ENCODE measurements around the gene IFNA6. TPM values are rescaled to one million over a fixed set of nuclear protein-coding genes. Genes with fewer than 3 reads are reported as not detected.

Gene IFNA6
- total and polyA plus RNA-seq, 3 experiments from 2014 or later, result not detected

GRCh38 chr9:21340735-21341134 is 10.0 kb downstream of the IFNA6 start:
- peaks cover 0 to 7% (median 0%) of the 10 kb centered on the region in 3 donors for H3K36me3 Mint-ChIP-seq
- Histone ChIP-seq H3K4me3 (ENCODE audit: low read length) (no peak overlapping the region), H3K36me3 (ENCODE audit: insufficient read depth, low read length) (no peaks in the 10 kb centered on the region), H3K27ac (ENCODE audit: low read depth, low read length) (no peak overlapping the region), H3K27me3 (ENCODE audit: insufficient read depth, low read length, poor library complexity, severe bottlenecking) (peaks cover 17% of the 10 kb centered on the region), H3K9me3 (ENCODE audit: low read length) (no peaks in the 10 kb centered on the region), H3K4me1 (ENCODE audit: insufficient read depth, low read length) (peaks cover 3% of the 10 kb centered on the region)
- no peak for DNase-seq
- POLR2A ChIA-PET, result no interaction called here
- CTCF ChIA-PET, result interaction anchor here (1.2 to 2.3 kb wide), 2 partner anchors 55 to 448 kb away, joined by 3 to 7 read pairs; no protein-coding TSS in a partner anchor
- H3K9me3 Mint-ChIP-seq, result peaks cover 0 to 6% (median 2%) of the 10 kb centered on the region in 5 donors
- H3K27ac Mint-ChIP-seq, result no peak overlapping the region
- H3K4me1 Mint-ChIP-seq, result peaks cover 6 to 10% (median 10%) of the 10 kb centered on the region in 3 donors
- no peak overlapping the region for H3K4me3 Mint-ChIP-seq
- peaks cover 32 to 55% of the 10 kb centered on the region in 2 donors for H3K27me3 Mint-ChIP-seq

GRCh38 chr9:21336457-21336856 is 14.2 kb downstream of the IFNA6 start:
- H3K27me3 Mint-ChIP-seq, result peaks cover 9 to 12% of the 10 kb centered on the region in 2 donors
- Histone ChIP-seq H3K27ac (ENCODE audit: low read depth, low read length) (no peak overlapping the region), H3K4me1 (ENCODE audit: insufficient read depth, low read length) (peaks cover 36% of the 10 kb centered on the region), H3K9me3 (ENCODE audit: low read length) (no peaks in the 10 kb centered on the region), H3K27me3 (ENCODE audit: insufficient read depth, low read length, poor library complexity, severe bottlenecking) (peaks cover 8% of the 10 kb centered on the region), H3K4me3 (ENCODE audit: low read length) (no peak overlapping the region), H3K36me3 (ENCODE audit: insufficient read depth, low read length) (no peaks in the 10 kb centered on the region)
- H3K4me3 Mint-ChIP-seq, result peak overlapping the region in 6 of 7 donors; percentile 75 to 99 (median 94)
- peaks cover 0 to 5% (median 0%) of the 10 kb centered on the region in 5 donors for H3K9me3 Mint-ChIP-seq
- peak overlapping the region in 7 of 8 donors; percentile 5 to 97 (median 63) for H3K27ac Mint-ChIP-seq
- ChIA-PET POLR2A (no interaction called here), CTCF (interaction anchor here (1.5 to 1.8 kb wide), 2 partner anchors 10 to 59 kb away, joined by 5 read pairs; no protein-coding TSS in a partner anchor)
- DNase-seq, result no peak
- peaks cover 40 to 48% (median 46%) of the 10 kb centered on the region in 3 donors for H3K4me1 Mint-ChIP-seq
- peaks cover 6 to 32% (median 6%) of the 10 kb centered on the region in 3 donors for H3K36me3 Mint-ChIP-seq

DNA sequence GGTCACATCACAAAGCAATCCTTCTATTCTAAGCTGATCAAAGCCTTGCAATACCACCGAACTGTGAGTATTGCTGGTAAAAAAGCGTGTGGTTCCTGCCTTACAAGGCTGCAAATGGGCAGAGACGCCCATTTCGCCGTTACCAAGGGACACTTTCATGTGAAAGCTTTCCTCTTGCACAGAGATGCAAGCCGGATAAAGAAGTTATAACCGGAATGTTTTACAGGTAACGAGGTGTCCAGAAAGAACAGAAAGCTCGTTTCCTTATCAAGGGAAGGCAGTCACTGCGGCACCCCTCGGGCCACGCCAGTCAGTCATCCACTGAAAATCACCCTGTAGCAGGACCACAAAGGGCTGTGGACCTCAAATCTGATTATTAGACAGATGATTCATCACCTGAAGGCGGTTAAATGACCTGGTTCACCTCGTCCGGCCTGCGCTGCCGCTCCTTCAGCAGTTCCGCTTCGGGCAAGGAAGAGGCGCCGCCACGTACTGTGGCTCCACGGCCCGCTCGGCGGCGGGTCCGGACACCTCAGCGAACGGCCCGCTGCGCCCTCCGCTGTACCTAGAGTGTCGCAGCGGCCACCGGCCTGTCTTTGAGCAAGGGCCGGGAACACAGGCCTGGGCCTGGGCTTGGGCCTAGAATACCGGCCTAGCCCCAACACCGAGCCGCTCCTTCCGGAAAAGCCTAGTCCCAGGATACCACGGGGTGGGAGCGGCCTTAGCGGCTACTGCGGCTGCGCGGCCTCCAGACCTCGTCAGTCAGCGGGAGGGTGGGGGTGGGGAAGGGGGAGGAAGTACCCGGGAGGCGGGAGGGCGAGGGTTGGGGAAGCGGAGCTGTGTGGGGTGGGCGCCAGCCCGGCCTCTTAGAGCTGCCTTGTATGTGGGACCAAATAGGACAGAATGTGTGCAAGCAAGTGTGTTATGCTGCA is 15.7 kb downstream of the IFNA6 start, which contains the start of gene KLHL9:
Gene KLHL9 (minus strand): TSS at position 704 of the 932 bp plus-strand sequence. CDS start 545 bp downstream, at position 159.
- POLR2A ChIA-PET, result interaction anchor here (0.6 to 1.3 kb wide), 8 partner anchors 22 to 713 kb away, joined by 3 to 6 read pairs (median 3); partner anchors contain the start of gene MLLT3
- Mint-ChIP-seq H3K4me1 (peaks cover 54 to 63% (median 61%) of the 10 kb centered on the region in 3 donors), H3K36me3 (peaks cover 6 to 41% (median 6%) of the 10 kb centered on the region in 3 donors)

DNA sequence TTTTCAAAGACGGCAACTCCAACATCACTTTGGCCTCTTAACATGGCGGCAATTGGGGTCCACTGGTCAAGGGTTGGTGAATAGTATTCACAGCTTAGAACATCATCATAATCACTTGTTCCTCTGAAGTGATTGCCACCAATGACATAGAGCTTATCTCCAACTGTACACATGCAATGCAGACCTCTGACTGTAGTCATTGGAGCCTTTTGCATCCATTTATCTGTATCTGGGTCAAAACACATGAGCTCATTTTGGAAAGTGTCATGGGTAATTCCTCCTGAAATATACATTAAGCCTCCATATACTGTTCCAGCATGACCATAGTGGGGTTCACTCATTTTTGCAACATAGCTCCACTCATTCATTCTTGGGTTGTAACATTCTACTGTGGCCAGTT is 17.5 kb downstream of the IFNA6 start:
- Mint-ChIP-seq H3K27ac (peak overlapping the region; percentile 26 to 97 (median 84)), H3K4me1 (peaks cover 63 to 78% (median 78%) of the 10 kb centered on the region in 3 donors), H3K36me3 (peaks cover 6 to 49% (median 6%) of the 10 kb centered on the region in 3 donors), H3K4me3 (peak overlapping the region; percentile 92 to 99 (median 94)), H3K27me3 (peaks cover 0 to 2% of the 10 kb centered on the region in 2 donors), H3K9me3 (peaks cover 0 to 5% (median 0%) of the 10 kb centered on the region in 5 donors)
- Histone ChIP-seq H3K27ac (ENCODE audit: low read depth, low read length) (no peak overlapping the region), H3K9me3 (ENCODE audit: low read length) (no peaks in the 10 kb centered on the region), H3K36me3 (ENCODE audit: insufficient read depth, low read length) (no peaks in the 10 kb centered on the region), H3K4me3 (ENCODE audit: low read length) (peak overlapping the region; percentile 0), H3K4me1 (ENCODE audit: insufficient read depth, low read length) (peaks cover 49% of the 10 kb centered on the region), H3K27me3 (ENCODE audit: insufficient read depth, low read length, poor library complexity, severe bottlenecking) (no peaks in the 10 kb centered on the region)
- CTCF ChIA-PET, result interaction anchor here (0.9 to 3.2 kb wide), 3 partner anchors 10 to 65 kb away, joined by 3 to 25 read pairs (median 3); no protein-coding TSS in a partner anchor
- POLR2A ChIA-PET, result no interaction called here
- DNase-seq, result no peak

More for the DNA sequence above, 15.7 kb downstream of the IFNA6 start, which contains the start of gene KLHL9:
- CTCF ChIA-PET, result interaction anchor here (0.7 to 3.2 kb wide), 9 partner anchors 8 to 152 kb away, joined by 3 to 25 read pairs (median 3); no protein-coding TSS in a partner anchor
- H3K36me3 ChIP-seq (ENCODE audit: insufficient read depth, low read length), result no peaks in the 10 kb centered on the region
- H3K9me3 ChIP-seq (ENCODE audit: low read length), result no peaks in the 10 kb centered on the region
- H3K4me1 ChIP-seq (ENCODE audit: insufficient read depth, low read length), result peaks cover 47% of the 10 kb centered on the region
- peak within 1 kb of the TSS; percentile 84 for H3K4me3 ChIP-seq (ENCODE audit: low read length)
- H3K27me3 ChIP-seq (ENCODE audit: insufficient read depth, low read length, poor library complexity, severe bottlenecking), result peaks cover 5% of the 10 kb centered on the region
- Mint-ChIP-seq H3K27ac (peak within 1 kb of the TSS; percentile 94 to 97 (median 96)), H3K4me3 (peak within 1 kb of the TSS; percentile 92 to 99 (median 94)), H3K27me3 (peaks cover 6 to 8% of the 10 kb centered on the region in 2 donors), H3K9me3 (peaks cover 0 to 5% (median 0%) of the 10 kb centered on the region in 5 donors)
- peak within 1 kb of the TSS; percentile 89 for H3K27ac ChIP-seq (ENCODE audit: low read depth, low read length)
- DNase-seq, result peak; percentile 81 to 92 (median 86)

DNA sequence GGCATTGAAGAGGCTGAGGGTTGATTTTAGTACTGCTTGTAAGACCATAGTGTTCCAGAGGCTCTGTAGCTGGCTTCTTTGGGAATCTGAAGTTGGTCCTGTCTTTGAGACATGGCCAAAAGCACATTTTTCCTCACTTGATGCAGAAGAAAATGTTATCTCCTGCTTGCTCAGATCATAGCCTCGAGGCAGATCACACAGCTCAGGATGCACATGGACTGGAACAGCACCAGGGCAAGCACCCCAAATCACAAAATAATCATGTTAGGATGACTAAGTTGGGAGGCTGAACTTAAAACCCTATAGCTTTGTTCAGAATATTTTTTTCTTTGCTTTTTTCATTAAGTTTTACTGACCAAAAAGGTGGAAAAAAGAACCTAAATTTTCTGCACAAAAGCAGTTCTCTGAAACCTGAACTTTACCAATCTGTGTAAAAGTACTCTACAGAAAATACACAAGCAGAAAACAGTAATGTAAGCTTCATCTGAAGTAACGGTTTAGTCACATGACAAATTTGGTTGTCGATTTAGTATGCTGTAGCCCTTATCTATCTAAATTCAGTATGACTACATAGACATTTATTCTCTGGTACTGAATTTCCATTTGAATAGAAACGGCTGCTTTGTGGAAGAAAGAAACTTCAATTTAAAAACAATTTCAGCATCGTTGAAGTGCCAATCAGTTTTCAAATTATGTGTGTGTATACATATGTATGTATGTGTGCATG is 18.8 kb downstream of the IFNA6 start:
- Histone ChIP-seq H3K4me3 (ENCODE audit: low read length) (no peak overlapping the region), H3K27ac (ENCODE audit: low read depth, low read length) (no peak overlapping the region), H3K27me3 (ENCODE audit: insufficient read depth, low read length, poor library complexity, severe bottlenecking) (no peaks in the 10 kb centered on the region), H3K9me3 (ENCODE audit: low read length) (no peaks in the 10 kb centered on the region), H3K36me3 (ENCODE audit: insufficient read depth, low read length) (no peaks in the 10 kb centered on the region), H3K4me1 (ENCODE audit: insufficient read depth, low read length) (peaks cover 56% of the 10 kb centered on the region)
- peaks cover 6 to 49% (median 6%) of the 10 kb centered on the region in 3 donors for H3K36me3 Mint-ChIP-seq
- H3K4me3 Mint-ChIP-seq, result peak overlapping the region; percentile 54 to 99 (median 92)
- DNase-seq, result no peak
- CTCF ChIA-PET, result interaction anchor here (0.8 to 2.2 kb wide), 4 partner anchors 8 to 134 kb away, joined by 3 to 10 read pairs (median 4); no protein-coding TSS in a partner anchor
- peak overlapping the region in 6 of 8 donors; percentile 17 to 77 (median 40) for H3K27ac Mint-ChIP-seq
- POLR2A ChIA-PET, result no interaction called here
- peaks cover 0 to 5% (median 0%) of the 10 kb centered on the region in 5 donors for H3K9me3 Mint-ChIP-seq
- peaks cover 75 to 92% (median 91%) of the 10 kb centered on the region in 3 donors for H3K4me1 Mint-ChIP-seq
- H3K27me3 Mint-ChIP-seq, result no peaks in the 10 kb centered on the region

DNA sequence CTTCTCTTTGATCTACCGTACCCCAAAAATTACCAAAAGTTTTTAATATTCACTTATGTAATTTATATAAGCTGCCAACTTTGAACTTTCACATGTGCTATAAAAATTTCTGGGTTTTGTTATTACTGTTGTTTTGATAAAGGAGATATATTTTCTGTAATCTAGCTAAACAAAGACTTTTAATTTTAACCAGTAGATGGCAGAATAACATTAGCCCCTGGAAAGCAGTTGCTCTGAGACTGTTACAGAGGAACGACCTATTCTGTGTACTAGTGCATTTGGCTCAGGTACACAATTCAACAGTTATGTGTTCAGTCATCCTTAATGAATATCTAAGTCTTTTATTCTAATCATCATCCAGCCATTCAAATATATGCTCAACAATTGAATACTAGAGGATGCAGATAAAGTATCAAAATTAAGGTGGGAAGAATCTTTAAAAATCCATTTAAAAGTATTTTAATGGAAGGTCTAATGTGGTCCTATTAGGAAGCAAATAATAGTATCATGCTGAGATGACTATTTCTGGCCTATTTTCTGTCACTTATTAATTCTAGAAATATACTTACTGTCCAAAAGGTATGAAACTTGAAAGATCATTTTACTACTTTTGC is 24.1 kb downstream of the IFNA6 start:
- ChIA-PET POLR2A (no interaction called here), CTCF (interaction anchor here (0.7 to 2.7 kb wide), 22 partner anchors 8 to 464 kb away, joined by 3 to 31 read pairs (median 4); partner anchors contain the start of gene KLHL9)
- Histone ChIP-seq H3K9me3 (ENCODE audit: low read length) (no peaks in the 10 kb centered on the region), H3K27me3 (ENCODE audit: insufficient read depth, low read length, poor library complexity, severe bottlenecking) (no peaks in the 10 kb centered on the region), H3K4me1 (ENCODE audit: insufficient read depth, low read length) (peaks cover 26% of the 10 kb centered on the region), H3K4me3 (ENCODE audit: low read length) (no peak overlapping the region), H3K27ac (ENCODE audit: low read depth, low read length) (no peak overlapping the region), H3K36me3 (ENCODE audit: insufficient read depth, low read length) (peaks cover 6% of the 10 kb centered on the region)
- Mint-ChIP-seq H3K27me3 (no peaks in the 10 kb centered on the region), H3K4me3 (peak overlapping the region in 2 of 7 donors; percentile 29 to 38), H3K36me3 (peaks cover 0 to 55% (median 13%) of the 10 kb centered on the region in 3 donors), H3K9me3 (no peaks in the 10 kb centered on the region), H3K27ac (peak overlapping the region in 6 of 8 donors; percentile 5 to 77 (median 38)), H3K4me1 (peaks cover 48 to 69% (median 64%) of the 10 kb centered on the region in 3 donors)
- DNase-seq, result peak in 2 of 5 donors; percentile 52 to 58

DNA sequence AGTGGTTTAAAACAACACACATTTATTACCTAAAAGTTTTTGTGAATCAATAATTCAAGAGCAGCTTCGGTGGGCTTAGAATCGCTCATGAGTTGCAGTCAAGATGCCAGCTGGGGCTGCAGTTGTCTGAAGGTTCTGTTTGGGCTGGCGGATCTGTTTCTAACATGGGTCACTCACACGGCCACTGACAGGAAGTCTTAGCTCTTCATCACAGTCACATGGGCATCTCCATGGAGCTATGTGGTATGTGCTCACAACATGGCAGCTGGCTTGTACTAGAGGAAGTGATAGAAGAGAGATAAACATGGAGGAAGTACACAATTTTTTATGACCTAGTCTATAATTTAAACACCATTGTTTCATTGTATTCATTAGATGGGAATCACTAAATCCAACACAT is 26.6 kb downstream of the IFNA6 start:
- ChIA-PET CTCF (interaction anchor here (1.1 to 2.0 kb wide), 6 partner anchors 9 to 89 kb away, joined by 3 to 10 read pairs (median 4); no protein-coding TSS in a partner anchor), POLR2A (no interaction called here)
- Histone ChIP-seq H3K36me3 (ENCODE audit: insufficient read depth, low read length) (peaks cover 6% of the 10 kb centered on the region), H3K9me3 (ENCODE audit: low read length) (no peaks in the 10 kb centered on the region), H3K4me1 (ENCODE audit: insufficient read depth, low read length) (peaks cover 11% of the 10 kb centered on the region), H3K27me3 (ENCODE audit: insufficient read depth, low read length, poor library complexity, severe bottlenecking) (no peaks in the 10 kb centered on the region), H3K4me3 (ENCODE audit: low read length) (no peak overlapping the region), H3K27ac (ENCODE audit: low read depth, low read length) (no peak overlapping the region)
- Mint-ChIP-seq H3K27ac (peak overlapping the region in 5 of 8 donors; percentile 3 to 57 (median 27)), H3K27me3 (no peaks in the 10 kb centered on the region), H3K9me3 (no peaks in the 10 kb centered on the region), H3K4me1 (peaks cover 27 to 43% (median 43%) of the 10 kb centered on the region in 3 donors), H3K4me3 (no peak overlapping the region), H3K36me3 (peaks cover 0 to 51% (median 19%) of the 10 kb centered on the region in 3 donors)
- DNase-seq, result no peak

Data from CD8-positive, alpha-beta memory T cell (primary cell).